IMR-90 (cell line): ENCODE measurements around the gene NUB1. TPM values are rescaled to one million over a fixed set of nuclear protein-coding genes. Genes with fewer than 3 reads are reported as not detected.

Experiments used
- ATAC-seq: fragments of 200-7000 bp; cut with Tn5 transposase; 2 replicates; pipeline ENCODE4 v1.9.1; 2020; ENCODE audit warnings: low read depth, mild to moderate bottlenecking, moderate library complexity
- BruUV-seq: library from RNA; stranded (reverse); fragments of 400-500 nt; replicated peaks from 2 replicates; lab custom pipeline; 2021; lab: Mats Ljungman, UMichigan
- CTCF ChIA-PET: fragments of 300-600 bp; formaldehyde crosslinking; extraction: SDS; loops from one replicate; lab custom pipeline; 2021; ENCODE audit warnings: antibody characterized with exemption; lab: Yijun Ruan, JAX
- POLR2A ChIA-PET: fragments of 300-600 bp; sonication (Branson Sonifier 250); formaldehyde crosslinking; loops from one replicate; lab custom pipeline; 2022; ENCODE audit warnings: antibody characterized with exemption; ENCODE audit not compliant: unreplicated experiment; lab: Charles Lee
- DNase-seq: peaks from one replicate; pipeline ENCODE4 v3.0.0; 2013
- H2AFZ ChIP-seq: replicated peaks from 2 replicates; pipeline ENCODE3; 2013; ENCODE audit warnings: low read length, mild to moderate bottlenecking; ENCODE audit not compliant: poor library complexity
- H2AK5ac ChIP-seq: 2 replicates; pipeline ENCODE4 v1.6.1; 2013; ENCODE audit warnings: low read depth, low read length, inconsistent platforms
- H2AK9ac ChIP-seq: replicated peaks from 2 replicates; pipeline ENCODE3; 2013; ENCODE audit warnings: mild to moderate bottlenecking, low read depth, low read length, moderate library complexity; ENCODE audit not compliant: poor library complexity
- H2BK120ac ChIP-seq: 2 replicates; pipeline ENCODE4 v1.6.1; 2013; ENCODE audit warnings: low read depth, low read length, inconsistent platforms
- H2BK15ac ChIP-seq: 3 replicates; pipeline ENCODE4 v1.6.1; 2013; ENCODE audit warnings: low read depth, low read length, inconsistent platforms
- H2BK20ac ChIP-seq: 2 replicates; pipeline ENCODE4 v1.6.1; 2013; ENCODE audit warnings: low read depth, mild to moderate bottlenecking, inconsistent platforms, low read length, moderate library complexity
- H2BK5ac ChIP-seq: 2 replicates; pipeline ENCODE4 v1.6.1; 2013; ENCODE audit warnings: mild to moderate bottlenecking, low read depth, low read length, inconsistent platforms; ENCODE audit not compliant: poor library complexity, severe bottlenecking
- H3K14ac ChIP-seq: replicated peaks from 2 replicates; pipeline ENCODE4 v1.6.1; 2013; ENCODE audit warnings: low read depth, low read length, inconsistent platforms
- H3K18ac ChIP-seq: 2 replicates; pipeline ENCODE4 v1.6.1; 2013; ENCODE audit warnings: low read depth, low read length, control low read depth
- H3K23ac ChIP-seq: 2 replicates; pipeline ENCODE4 v1.6.1; 2013; ENCODE audit warnings: low read depth, low read length, inconsistent platforms
- H3K27ac ChIP-seq: 2 replicates; pipeline ENCODE4 v1.5.1; 2013; ENCODE audit warnings: mild to moderate bottlenecking, control low read depth, low read length; ENCODE audit not compliant: insufficient read depth
- H3K27me3 ChIP-seq: 2 replicates; pipeline ENCODE4 v1.6.1; 2013; ENCODE audit warnings: low read length; ENCODE audit not compliant: control insufficient read depth, insufficient read depth
- H3K36me3 ChIP-seq: 2 replicates; pipeline ENCODE4 v1.6.1; 2013; ENCODE audit warnings: low read length, mixed read lengths; ENCODE audit not compliant: control insufficient read depth, insufficient read depth
- H3K4ac ChIP-seq: 2 replicates; pipeline ENCODE4 v1.6.1; 2013; ENCODE audit warnings: low read depth, low read length, inconsistent platforms
- H3K4me1 ChIP-seq: 2 replicates; pipeline ENCODE4 v1.6.1; 2013; ENCODE audit warnings: low read length, mixed read lengths; ENCODE audit not compliant: control insufficient read depth, insufficient read depth
- H3K4me2 ChIP-seq: 2 replicates; pipeline ENCODE4 v1.6.1; 2013; ENCODE audit warnings: low read depth, mild to moderate bottlenecking, control low read depth, low read length, moderate library complexity
- H3K4me3 ChIP-seq: 2 replicates; pipeline ENCODE4 v1.5.1; 2013; ENCODE audit warnings: low read depth, mild to moderate bottlenecking, control low read depth, low read length, moderate library complexity; ENCODE audit not compliant: insufficient read depth
- H3K56ac ChIP-seq: 2 replicates; pipeline ENCODE4 v1.6.1; 2013; ENCODE audit warnings: low read length, inconsistent platforms; ENCODE audit not compliant: insufficient read depth; ENCODE audit errors: extremely low read depth
- H3K79me1 ChIP-seq, 2 experiments: 2 replicates each; pipeline ENCODE4 v1.6.1; 2013; ENCODE audit warnings: low read length in 2 of 2, inconsistent platforms in 1 of 2, low read depth in 1 of 2
- H3K9ac ChIP-seq: 2 replicates; pipeline ENCODE4 v1.6.1; 2013; ENCODE audit warnings: low read depth, low read length, control low read depth
- H3K9me1 ChIP-seq: 2 replicates; pipeline ENCODE4 v1.6.1; 2013; ENCODE audit warnings: low read length, inconsistent platforms; ENCODE audit not compliant: insufficient read depth
- H3K9me3 ChIP-seq: 2 replicates; pipeline ENCODE4 v1.6.1; 2013; ENCODE audit warnings: low read length; ENCODE audit not compliant: control insufficient read depth, insufficient read depth
- H4K20me1 ChIP-seq: 2 replicates; pipeline ENCODE4 v1.6.1; 2013; ENCODE audit warnings: low read length, inconsistent platforms; ENCODE audit not compliant: insufficient read depth
- H4K5ac ChIP-seq: 2 replicates; pipeline ENCODE4 v1.6.1; 2013; ENCODE audit warnings: mild to moderate bottlenecking, low read depth, low read length, control low read depth
- H4K8ac ChIP-seq, 2 experiments: 2 replicates each; pipeline ENCODE4 v1.6.1; 2013; ENCODE audit warnings: low read depth in 2 of 2, low read length in 2 of 2, control low read depth in 1 of 2, inconsistent platforms in 1 of 2
- H4K91ac ChIP-seq: 2 replicates; pipeline ENCODE4 v1.6.1; 2013; ENCODE audit warnings: low read depth, low read length, inconsistent platforms; ENCODE audit not compliant: insufficient read depth
- CHD1 ChIP-seq: IDR thresholded peaks from 2 replicates; pipeline ENCODE4 v1.6.1; 2012; ENCODE audit warnings: low read depth, low read length, improper control_type of control experiment
- FOS ChIP-seq: fragments of 150-350 bp; IDR thresholded peaks from 2 replicates; pipeline ENCODE4 v1.6.1; 2016; ENCODE audit warnings: low read depth, low read length
- MAFK ChIP-seq: IDR thresholded peaks from 2 replicates; pipeline ENCODE4 v1.6.1; 2012; ENCODE audit warnings: low read depth, low read length, improper control_type of control experiment
- POLR2A ChIP-seq: IDR thresholded peaks from 2 replicates; pipeline ENCODE4 v1.6.1; 2012; ENCODE audit warnings: mild to moderate bottlenecking, low read depth, low read length
- RFX5 ChIP-seq: IDR thresholded peaks from 2 replicates; pipeline ENCODE4 v1.8.0; 2012; ENCODE audit warnings: low read depth, mild to moderate bottlenecking, low read length, moderate library complexity
- WGBS, 2 experiments: methylation state at CpG; one replicate each; pipeline versions ENCODE4 v1.1.5 to v1.1.7; 2013; ENCODE audit warnings: missing lambda C conversion rate in 2 of 2; ENCODE audit not compliant: insufficient read length in 1 of 2; ENCODE audit errors: extremely low coverage in 2 of 2; 5-methylcytosine and 5-hydroxymethylcytosine counted together
- dilution Hi-C: fragments of 300-500 bp; cut with HindIII; formaldehyde crosslinking; loops from one replicate; pipeline ENCODE4 v1.14.3; 2018; ENCODE audit warnings: low sequenced_read_pairs; ENCODE audit not compliant: unreplicated experiment
- in situ Hi-C: fragments of 300-500 bp; cut with MboI; formaldehyde crosslinking; loops from 3 replicates; pipeline ENCODE4 v1.14.3; 2019; ENCODE audit warnings: low sequenced_read_pairs, inconsistent platforms, mixed read lengths
- intact Hi-C: fragments of 100-400 bp; cut with micrococcal nuclease; formaldehyde crosslinking; loops from 2 replicates; pipeline ENCODE4 v1.10.0; 2022
- polyA plus RNA-seq, 3 experiments: library from polyadenylated mRNA; depleted of rRNA; stranded (reverse); fragments of >200 nt; gene quantifications; 2 replicates each; pipeline ENCODE4 v1.2.3, GENCODE V29; 2012; ENCODE audit warnings: low replicate concordance in 1 of 3
- total RNA-seq: library from RNA; depleted of rRNA; stranded (reverse); fragments of >200 nt; gene quantifications from 2 replicates; pipeline ENCODE4 v1.2.3, GENCODE V29; 2012
- TF ChIP-seq, protein P1 (sequence below): conservative IDR thresholded peaks from 2 replicates; pipeline ENCODE4 v1.5.1; 2012; ENCODE audit warnings: mild to moderate bottlenecking, low read depth, low read length, improper control_type of control experiment
- TF ChIP-seq, protein P2 (sequence below): fragments of 150-350 bp; IDR thresholded peaks from 2 replicates; pipeline ENCODE4 v1.6.1; 2017; ENCODE audit warnings: mild to moderate bottlenecking, antibody characterized with exemption, low read length, low read depth

Gene NUB1
- total and polyA plus RNA-seq, 2 of the 4 experiments (the other 2 are of a cell fraction), result 20.1 to 29.7 TPM

DNA sequence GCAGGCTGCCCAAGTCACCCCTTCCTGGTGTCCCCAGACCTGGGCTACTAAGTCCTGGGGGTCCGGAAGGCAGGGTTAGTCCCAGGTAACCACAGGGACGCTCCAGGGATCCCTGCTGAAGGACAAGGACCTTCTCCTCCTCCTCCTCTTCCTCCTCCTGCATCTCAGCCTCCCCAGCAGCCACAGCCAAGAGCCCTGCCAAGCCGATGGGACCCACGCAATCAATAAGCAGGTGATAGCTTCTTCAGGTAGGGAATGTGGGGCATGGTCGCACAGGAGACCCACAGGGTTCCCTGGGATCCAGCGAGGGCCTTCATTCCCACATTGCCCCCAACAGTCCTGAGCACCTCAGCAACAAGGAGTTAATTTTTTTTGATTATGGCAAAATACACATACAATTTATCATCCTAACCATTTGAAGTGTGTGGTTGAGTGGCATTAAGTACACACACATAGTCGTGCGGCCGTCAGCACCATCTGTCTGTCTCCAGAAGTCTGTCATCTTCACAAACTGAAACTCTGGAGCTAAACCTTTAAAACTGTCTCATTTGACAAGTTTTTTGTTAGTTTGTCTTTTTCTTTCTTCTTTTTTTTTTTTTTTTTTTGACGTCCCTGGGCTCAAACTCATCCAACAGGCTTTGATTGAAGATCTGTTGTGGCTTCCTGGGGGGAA, 86.2 kb downstream of the NUB1 start:
- Histone ChIP-seq H2AK9ac (peak overlapping the region; percentile 76), H3K9me1 (peaks cover 13% of the 10 kb centered on the region), H3K27me3 (peaks cover 2% of the 10 kb centered on the region; the same call in 1 of the 2 replicates), H3K4me3 (no peak overlapping the region), H2AFZ (peak overlapping the region; percentile 78), H4K91ac (peak overlapping the region; percentile 94), H3K4ac (peak overlapping the region; percentile 92), H2BK120ac (peak overlapping the region; percentile 95), H3K36me3 (no peaks in the 10 kb centered on the region), H3K4me1 (peaks cover 39% of the 10 kb centered on the region), H4K20me1 (peaks cover 5% of the 10 kb centered on the region; the same call in 1 of the 2 replicates), H3K9me3 (no peaks in the 10 kb centered on the region), H3K79me1 (no peaks in the 10 kb centered on the region; a peak in 1 of 4 replicates), H3K18ac (peak overlapping the region; percentile 72), H3K56ac (no peak overlapping the region), H3K14ac (peak overlapping the region; percentile 38), H2BK15ac (peak overlapping the region; percentile 90; the same call in 2 of the 3 replicates), H2AK5ac (peak overlapping the region; percentile 93), H3K27ac (peak overlapping the region; percentile 36; the same call in 1 of the 2 replicates), H3K9ac (no peak overlapping the region), H4K8ac (peak overlapping the region; percentile 59 to 61; a peak in 3 of 4 replicates), H2BK5ac (peak overlapping the region; percentile 71), H4K5ac (peak overlapping the region; percentile 74), H2BK20ac (peak overlapping the region; percentile 77), H3K4me2 (no peak overlapping the region), H3K23ac (no peak overlapping the region; the same call in 1 of the 2 replicates)
- no TSS peak for BruUV-seq
- in situ Hi-C loops (no loop called here), dilution Hi-C loops (no loop called here), intact Hi-C loops (loop anchor here (5.0 kb wide), 1 partner anchor 61 kb away; no protein-coding TSS in a partner anchor)
- ATAC-seq, result no peak
- ChIA-PET CTCF (no interaction called here), POLR2A (no interaction called here)
- DNase-seq, result no peak
- no CpG with 5 or more reads among the region's 10 CpGs for WGBS, 2 experiments
- TF ChIP-seq RFX5, result no peak
- no peak for TF ChIP-seq FOS
- TF ChIP-seq MAFK, result no peak
- TF ChIP-seq POLR2A, result no peak
- TF ChIP-seq, protein P1, sequence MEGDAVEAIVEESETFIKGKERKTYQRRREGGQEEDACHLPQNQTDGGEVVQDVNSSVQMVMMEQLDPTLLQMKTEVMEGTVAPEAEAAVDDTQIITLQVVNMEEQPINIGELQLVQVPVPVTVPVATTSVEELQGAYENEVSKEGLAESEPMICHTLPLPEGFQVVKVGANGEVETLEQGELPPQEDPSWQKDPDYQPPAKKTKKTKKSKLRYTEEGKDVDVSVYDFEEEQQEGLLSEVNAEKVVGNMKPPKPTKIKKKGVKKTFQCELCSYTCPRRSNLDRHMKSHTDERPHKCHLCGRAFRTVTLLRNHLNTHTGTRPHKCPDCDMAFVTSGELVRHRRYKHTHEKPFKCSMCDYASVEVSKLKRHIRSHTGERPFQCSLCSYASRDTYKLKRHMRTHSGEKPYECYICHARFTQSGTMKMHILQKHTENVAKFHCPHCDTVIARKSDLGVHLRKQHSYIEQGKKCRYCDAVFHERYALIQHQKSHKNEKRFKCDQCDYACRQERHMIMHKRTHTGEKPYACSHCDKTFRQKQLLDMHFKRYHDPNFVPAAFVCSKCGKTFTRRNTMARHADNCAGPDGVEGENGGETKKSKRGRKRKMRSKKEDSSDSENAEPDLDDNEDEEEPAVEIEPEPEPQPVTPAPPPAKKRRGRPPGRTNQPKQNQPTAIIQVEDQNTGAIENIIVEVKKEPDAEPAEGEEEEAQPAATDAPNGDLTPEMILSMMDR, result no peak
- TF ChIP-seq, protein P2, sequence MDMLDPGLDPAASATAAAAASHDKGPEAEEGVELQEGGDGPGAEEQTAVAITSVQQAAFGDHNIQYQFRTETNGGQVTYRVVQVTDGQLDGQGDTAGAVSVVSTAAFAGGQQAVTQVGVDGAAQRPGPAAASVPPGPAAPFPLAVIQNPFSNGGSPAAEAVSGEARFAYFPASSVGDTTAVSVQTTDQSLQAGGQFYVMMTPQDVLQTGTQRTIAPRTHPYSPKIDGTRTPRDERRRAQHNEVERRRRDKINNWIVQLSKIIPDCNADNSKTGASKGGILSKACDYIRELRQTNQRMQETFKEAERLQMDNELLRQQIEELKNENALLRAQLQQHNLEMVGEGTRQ, result no peak
- TF ChIP-seq CHD1, result no peak
